ENCODE measurements around the gene COG7.

DNA sequence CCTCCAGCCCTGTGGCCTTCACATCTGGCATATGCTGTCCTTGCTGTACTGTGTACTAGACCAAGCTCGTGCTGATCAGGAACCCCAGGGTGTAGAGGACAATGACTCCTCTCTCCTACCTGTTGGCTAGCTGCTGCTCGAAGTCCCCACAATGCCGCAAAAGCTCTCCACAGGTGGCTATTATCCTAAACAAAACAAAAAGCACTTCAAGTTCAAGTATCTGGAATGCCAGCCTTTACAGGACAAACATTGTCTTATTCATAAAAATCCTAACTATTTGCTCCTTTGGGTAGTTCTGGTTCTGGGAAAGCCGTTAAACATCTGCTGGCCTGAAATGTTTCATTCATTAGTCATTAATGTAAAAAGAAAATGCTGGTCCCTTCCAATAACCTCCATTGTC is 42.8 kb downstream of the COG7 start:
- TF ChIP-seq POLR2AphosphoS5 (IDR thresholded peaks at IDR 0.05) (peak; percentile 31), POLR2A (IDR thresholded peaks at IDR 0.05) (no peak), CTCF (IDR thresholded peaks at IDR 0.05) (no peak)
